NCI-H2196 treated with DMSO at 0.1 percent for 48 hours (cell line): Measurements from ENCODE around the gene BIRC7.
"Not testable (repeated sequence)": the region's sequence is repeated elsewhere in the genome, so short reads cannot be mapped to it uniquely, and the experiment has no call there.

Experiments
- DNase-seq: peaks from one replicate; lab custom pipeline; 2025; ENCODE audit not compliant: unreplicated experiment; lab: John Stamatoyannopoulos, UW

BIRC7 gene

GRCh38 chr20:63246490-63247288 lies 11.0 kb downstream of the BIRC7 start:
- no peak for DNase-seq

- DNase-seq: no peak
These were observed 12.0 kb downstream of the BIRC7 start for GRCh38 chr20:63247671-63248228.

- DNase-seq: no peak
These were observed 13.3 kb downstream of the BIRC7 start for GRCh38 chr20:63248835-63249591.

- DNase-seq: no peak
These were observed 14.2 kb downstream of the BIRC7 start for GRCh38 chr20:63249891-63250290.

- DNase-seq: not testable (repeated sequence)
These were observed 15.6 kb downstream of the BIRC7 start for GRCh38 chr20:63251350-63251749.

- DNase-seq: no peak
These were observed 16.6 kb downstream of the BIRC7 start for GRCh38 chr20:63252284-63252711.

GRCh38 chr20:63253065-63253437 lies 17.3 kb downstream of the BIRC7 start:
- no peak for DNase-seq

- DNase-seq: no peak
These were observed 17.9 kb downstream of the BIRC7 start for GRCh38 chr20:63253438-63254231.

GRCh38 chr20:63254232-63254605 lies 18.5 kb downstream of the BIRC7 start, which contains the start of gene NKAIN4:
NKAIN4 (minus strand) TSS chr20:63254463; CDS start chr20:63254450, 13 bp downstream.
- no peak for DNase-seq

GRCh38 chr20:63254606-63255384 lies 19.1 kb downstream of the BIRC7 start:
- DNase-seq: no peak

- no peak for DNase-seq
These were observed 20.4 kb downstream of the BIRC7 start for GRCh38 chr20:63255931-63256704.

GRCh38 chr20:63256954-63257353 lies 21.2 kb downstream of the BIRC7 start:
- no peak for DNase-seq

- no peak for DNase-seq
These were observed 21.9 kb downstream of the BIRC7 start for GRCh38 chr20:63257629-63258028.

GRCh38 chr20:63258781-63259180 lies 23.1 kb downstream of the BIRC7 start:
- DNase-seq: no peak

GRCh38 chr20:63259734-63260460 lies 24.2 kb downstream of the BIRC7 start:
- DNase-seq: no peak

- no peak for DNase-seq
These were observed 24.8 kb downstream of the BIRC7 start for GRCh38 chr20:63260521-63260920.

GRCh38 chr20:63261060-63261794 lies 25.5 kb downstream of the BIRC7 start:
- DNase-seq: no peak

GRCh38 chr20:63261795-63262528 lies 26.3 kb downstream of the BIRC7 start:
- DNase-seq: no peak
